ENCODE data around the gene GBGT1. TPM values are rescaled to one million over a fixed set of nuclear protein-coding genes. Genes with fewer than 3 reads are reported as not detected.
A peak's percentile ranks its signal among the peaks of the same experiment; 100 is the strongest.

GBGT1 gene
- total RNA-seq, 1 donor, result 54.9 TPM

DNA sequence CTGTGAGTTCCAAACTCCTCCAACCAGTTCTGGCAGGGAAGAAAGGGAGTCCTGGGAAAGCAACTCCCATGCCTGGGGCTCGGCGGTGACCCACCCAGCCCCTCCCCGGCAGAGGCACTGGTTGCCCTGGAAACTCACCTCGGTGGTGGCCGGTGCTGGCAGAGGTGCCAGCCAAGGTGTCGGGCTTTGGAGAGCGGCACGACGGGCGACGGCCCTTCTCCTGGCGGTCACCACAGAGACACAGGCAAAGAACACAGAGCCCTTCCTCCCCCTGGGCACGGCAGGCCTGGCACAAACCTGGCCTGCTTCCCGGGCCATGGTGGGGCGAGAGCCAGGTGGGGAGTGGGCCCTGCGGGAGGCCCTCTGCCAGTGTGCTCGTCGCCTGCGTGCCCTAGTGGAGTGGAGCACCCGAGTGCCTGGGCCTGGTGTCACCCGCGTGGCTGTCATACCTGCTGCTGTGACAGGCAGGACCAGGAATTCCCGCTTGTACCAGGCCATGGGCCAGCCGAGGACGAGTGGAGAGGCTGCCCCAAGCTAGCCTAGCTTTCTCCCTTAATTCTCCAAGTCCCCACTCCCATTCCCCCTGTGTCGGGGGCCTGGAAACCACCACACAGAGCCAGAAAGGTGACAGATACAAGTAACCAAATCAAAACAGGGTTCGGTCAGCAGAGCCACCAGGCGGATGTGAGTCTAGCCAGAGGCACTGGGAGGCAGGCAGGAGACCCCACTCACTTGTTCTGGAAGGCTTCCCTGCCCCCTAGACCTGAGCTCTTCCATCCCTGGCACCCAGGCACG is 34.5 kb downstream of the GBGT1 start:
- DNase-seq (ENCODE audit: low read depth in 2 of 3, low spot score in 2 of 3), result no peak

DNA sequence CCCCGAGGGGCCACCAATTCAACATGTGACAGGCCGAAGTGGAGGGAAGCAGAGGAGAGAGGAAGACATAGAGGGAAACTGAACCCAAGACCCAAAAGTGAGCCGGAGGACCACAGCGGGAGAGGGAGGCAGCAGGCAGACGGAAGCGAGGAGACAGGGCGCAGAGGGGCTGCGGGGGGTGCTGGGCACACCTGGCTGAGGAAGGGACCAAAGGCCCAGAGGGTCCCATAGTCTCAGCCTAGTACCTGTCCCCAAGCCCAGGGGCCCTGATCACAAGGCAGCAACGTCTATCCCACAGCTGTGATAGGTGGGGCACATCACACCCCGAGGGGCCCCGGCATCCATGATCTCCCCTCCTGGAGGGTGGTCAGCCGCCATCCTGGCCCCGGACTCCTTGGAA is 35.6 kb downstream of the GBGT1 start:
- DNase-seq (ENCODE audit: low read depth in 2 of 3, low spot score in 2 of 3), result no peak

DNA sequence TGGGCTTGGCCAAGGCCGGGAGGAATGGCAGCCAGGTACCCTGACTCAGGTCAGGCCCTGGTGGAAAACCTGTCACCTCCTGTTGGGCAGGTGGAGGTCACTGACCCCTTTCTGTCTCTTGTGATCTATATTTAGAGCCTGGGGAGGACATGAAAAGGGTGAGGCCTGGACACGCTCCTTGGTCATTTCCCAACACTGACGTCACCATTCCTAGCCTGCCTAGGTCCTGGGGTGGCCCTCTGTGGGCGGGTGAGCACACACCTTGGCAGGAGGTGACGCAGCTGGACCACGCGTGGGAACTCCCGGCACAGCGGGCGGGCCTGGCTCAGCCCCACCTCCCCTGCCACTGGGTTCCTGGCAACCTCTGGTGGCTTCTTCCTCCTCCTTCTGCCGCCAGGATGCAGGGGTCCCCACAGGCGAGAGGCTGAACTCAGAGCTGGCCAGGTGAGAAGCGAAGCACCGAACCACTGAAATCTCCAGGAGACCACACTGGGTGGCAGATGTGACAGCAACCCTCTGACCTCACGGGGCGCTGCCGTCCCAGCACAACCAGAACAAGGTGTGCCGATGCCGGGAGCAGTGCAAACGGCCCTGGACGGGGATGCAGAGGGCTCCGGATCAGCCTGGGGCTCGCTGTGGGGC is 36.3 kb downstream of the GBGT1 start:
- DNase-seq (ENCODE audit: low read depth in 2 of 3, low spot score in 2 of 3), result no peak

DNA sequence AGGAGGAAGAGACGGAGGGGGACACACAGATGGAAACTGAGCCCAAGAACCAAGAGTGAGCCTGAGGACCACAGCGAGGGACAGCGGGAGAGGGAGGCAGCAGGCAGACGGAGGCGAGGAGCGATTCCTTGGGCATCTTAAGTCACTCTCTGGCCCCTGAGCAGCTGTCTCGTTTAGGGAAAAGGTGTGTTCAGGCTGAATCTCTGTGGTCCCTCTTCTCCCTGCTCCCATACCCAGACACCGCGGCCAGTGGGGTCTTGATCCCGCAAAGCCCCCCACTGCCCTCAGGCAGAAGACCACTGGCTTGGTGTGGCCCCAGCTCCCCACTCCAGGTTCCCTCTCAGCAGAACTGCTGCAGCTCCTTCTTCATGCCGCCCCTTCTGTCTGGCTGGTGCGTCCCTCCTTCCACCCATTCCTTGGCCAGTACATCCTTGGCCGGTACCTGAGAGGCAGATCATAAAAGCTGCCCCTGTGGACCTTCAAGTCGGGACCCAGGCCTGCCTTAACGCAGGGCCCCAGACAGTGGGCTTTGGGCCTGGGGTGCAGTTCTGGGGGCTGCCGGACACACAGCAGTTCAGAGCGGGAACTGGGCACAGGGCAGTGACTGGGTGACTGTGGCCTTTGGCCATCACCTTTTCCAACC is 36.9 kb downstream of the GBGT1 start:
- DNase-seq (ENCODE audit: low read depth in 2 of 3, low spot score in 2 of 3), result no peak

DNA sequence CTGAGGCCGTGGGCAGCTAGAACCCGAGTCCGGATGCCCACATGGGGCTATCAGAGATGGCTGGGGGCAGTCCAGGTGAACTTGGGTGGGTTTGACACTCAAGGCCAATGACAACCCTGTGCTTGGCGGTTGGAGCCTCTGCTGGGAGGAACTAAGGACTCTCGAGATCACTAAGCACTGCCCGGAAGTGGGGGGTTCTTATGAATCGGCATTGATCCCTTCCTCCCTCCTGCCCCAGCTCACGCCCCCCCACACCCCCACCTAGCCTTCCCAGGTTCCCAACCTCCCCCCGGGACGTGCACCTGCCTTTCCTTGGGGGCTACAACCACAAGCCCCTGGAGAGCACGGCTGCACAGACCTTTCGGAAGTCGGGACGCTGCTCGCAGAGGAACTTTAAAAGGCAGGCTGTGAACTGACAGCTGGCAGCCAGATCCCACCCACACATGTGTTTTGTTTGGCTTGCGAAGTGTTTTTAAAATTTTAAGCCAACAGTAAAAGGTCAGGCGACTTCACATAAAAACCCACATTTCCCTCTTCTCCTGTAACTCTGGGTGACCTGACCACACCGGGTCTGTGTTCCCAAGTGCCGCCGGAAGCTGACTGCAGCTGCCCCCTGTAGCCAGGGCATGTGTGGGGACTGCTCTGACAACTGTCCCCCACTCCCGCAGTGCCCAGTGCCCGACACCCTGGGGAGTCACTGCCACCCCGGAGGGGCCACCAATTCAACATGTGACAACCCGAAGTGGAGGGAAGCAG is 37.6 kb downstream of the GBGT1 start:
- peak in 1 of 3 donors; percentile 74 for DNase-seq (ENCODE audit: low read depth in 2 of 3, low spot score in 2 of 3)

DNA sequence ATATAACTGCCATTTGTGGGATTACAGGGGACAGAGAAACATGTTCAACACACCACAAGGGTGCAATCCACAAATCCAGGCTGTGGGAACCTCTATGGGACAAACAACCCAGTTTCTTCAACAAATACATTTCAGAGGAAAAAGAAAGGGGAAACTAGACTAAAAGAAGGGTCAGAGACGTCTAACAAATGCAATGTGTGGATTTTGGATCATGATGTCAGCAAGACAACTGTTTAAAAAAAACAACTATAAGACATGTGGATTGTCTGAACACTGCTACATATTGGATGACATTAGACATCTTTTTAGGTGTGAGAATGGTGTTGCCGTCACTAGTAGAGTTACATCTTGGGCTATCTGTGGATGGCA is 38.8 kb downstream of the GBGT1 start:
- no peak for DNase-seq (ENCODE audit: low read depth in 2 of 3, low spot score in 2 of 3)

DNA sequence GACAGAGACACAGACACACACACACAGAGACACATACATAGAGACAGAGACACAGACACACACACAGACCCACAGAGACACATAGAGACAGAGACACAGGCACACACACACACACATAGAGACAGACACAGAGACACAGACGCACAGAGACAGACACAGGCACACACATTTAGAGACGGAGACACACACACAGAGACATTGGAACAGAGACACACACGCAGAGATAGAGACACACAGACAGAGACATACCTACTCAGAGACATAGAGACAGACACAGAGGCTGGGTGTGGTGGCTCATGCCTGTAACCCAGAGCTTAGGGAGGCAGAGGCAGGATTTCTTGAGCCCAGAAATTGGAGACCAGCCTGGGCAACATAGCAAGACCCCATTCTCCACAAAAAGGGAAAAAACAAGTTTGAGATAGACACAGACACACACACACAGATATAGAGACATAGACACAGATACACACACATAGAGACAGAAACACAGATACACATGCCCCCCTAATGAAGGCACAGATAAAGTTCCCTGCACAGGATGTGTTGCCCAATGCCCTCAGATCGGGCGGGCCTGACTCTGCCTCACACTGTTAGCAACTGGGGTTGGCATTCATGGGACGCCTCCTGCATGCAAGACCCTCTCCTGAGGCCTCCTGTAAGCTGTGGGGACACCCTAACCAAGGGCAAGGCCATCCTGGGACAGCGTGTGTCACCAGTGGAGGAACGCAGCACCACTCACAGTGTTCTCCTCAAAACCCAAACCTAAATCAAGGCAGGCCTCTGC is 39.4 kb downstream of the GBGT1 start:
- no peak for DNase-seq (ENCODE audit: low read depth in 2 of 3, low spot score in 2 of 3)

DNA sequence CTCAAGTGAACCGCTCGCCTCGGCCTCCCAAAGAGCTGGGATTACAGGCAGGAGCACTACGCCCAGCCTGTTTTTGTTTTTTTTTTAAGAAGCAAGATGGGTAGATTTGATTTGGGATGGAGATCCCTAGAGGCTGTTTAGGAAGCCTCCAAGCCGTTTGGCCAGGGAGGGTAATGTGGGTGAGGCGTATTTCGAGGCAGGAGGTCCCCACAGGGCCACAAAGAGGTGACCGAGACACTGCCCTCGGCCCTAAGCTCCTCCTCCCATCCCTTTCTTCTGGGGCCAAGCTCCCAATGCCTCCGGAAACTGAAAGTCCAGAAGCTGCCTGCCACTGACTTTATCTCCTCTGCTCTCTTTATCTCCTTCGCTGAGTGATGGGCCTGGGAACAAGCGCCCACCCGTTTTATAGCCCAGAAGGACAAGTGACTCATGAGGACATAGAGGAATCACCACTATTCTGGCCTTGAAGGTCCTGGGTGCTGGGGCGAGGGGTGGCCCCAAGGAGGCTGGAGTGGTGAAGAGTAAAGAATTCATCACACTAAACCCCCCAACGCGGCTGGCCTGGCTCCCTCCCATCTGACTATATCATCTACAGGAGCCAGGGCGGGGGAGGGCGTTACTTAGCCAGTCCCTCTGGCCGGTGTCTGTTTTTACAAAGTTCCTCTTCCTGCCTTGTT is 40.6 kb downstream of the GBGT1 start:
- no peak for DNase-seq (ENCODE audit: low read depth in 2 of 3, low spot score in 2 of 3)

DNA sequence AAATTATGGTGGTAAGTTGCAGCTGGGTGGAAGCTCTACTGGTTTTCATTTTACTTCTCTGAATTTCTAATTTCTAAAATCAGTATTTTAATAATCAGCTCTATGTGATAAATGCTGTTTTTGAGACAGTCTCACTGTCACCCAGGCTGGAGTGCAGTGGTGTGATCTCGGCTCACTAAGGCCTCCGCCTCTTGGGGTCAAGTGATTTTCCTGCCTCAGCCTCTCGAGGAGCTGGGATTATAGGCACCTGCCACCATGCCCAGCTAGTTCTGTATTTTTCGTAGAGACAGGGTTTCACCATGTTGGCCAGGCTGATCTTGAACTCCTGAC is 41.1 kb downstream of the GBGT1 start:
- no peak for DNase-seq (ENCODE audit: low read depth in 2 of 3, low spot score in 2 of 3)

DNA sequence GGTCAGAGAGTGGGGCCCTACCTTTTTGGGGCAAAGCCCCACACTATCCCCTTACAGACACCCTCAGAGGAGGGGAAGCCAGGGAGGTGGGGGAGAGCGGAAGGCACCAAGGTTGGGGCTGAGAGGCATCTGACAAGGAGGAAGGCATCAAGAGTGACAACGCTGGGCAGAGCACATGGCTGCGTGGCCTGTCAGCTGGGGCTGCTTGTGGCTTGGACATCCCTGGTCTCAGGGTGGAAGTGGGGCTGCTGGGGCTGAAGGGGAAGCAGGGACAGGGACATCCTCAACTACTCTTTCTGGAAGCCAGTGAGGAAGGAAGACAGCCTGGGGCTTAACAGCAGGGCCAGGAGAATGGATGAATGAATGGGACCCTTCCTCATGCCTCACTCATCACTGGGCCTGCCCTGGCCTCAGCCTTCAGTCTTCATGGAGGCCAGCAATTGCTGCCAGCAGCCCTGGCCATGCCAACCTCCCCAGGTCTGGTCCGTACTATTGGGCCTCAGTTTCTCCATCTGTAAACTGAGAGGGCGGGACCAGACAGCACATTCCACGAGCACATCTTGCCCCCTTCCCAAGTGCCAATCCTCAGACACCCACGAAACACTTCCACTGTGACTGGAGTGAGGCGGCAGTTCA is 41.7 kb downstream of the GBGT1 start:
- no peak for DNase-seq (ENCODE audit: low read depth in 2 of 3, low spot score in 2 of 3)

DNA sequence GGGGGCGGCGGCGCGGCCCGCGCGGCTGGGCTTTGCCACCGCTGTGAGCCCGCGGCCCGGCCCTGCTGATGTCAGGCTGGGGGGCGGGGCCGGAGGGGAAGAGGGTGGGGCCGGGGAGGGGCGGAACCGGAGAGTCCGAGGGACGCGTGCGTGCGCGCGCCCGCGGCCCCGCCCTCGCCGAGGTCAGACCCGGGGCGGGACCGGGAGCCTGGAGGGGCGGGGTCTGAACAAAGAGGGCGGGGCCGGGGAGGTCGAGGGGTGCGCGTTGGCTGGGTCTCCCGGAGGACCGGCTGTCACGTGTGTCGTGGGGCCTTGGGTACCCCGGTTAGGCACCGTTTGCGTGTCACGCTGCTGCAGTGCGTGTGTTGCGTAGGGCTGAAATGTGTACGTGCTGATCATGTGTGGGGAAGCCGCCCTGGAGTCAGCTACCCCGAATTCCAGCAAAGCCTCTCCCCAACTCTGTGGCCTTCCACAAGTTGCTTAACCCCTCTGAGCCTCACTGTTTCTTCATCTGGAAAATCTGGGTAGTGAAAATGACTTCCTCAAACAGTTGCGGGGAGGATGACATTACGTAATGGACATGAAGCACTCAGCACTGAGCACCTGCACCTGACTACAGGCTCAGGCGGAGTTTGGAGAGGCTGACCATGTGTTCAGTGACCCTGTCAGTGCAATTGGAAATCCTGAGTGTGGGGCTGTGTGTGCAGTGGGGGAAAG is 42.4 kb downstream of the GBGT1 start, which contains the start of gene RALGDS:
Gene RALGDS, minus strand, starts transcription at position 43 of the 717 bp plus-strand sequence. CDS start 86 bp downstream, outside the sequence.
- peak; percentile 83 to 90 (median 89) for DNase-seq (ENCODE audit: low read depth in 2 of 3, low spot score in 2 of 3)

DNA sequence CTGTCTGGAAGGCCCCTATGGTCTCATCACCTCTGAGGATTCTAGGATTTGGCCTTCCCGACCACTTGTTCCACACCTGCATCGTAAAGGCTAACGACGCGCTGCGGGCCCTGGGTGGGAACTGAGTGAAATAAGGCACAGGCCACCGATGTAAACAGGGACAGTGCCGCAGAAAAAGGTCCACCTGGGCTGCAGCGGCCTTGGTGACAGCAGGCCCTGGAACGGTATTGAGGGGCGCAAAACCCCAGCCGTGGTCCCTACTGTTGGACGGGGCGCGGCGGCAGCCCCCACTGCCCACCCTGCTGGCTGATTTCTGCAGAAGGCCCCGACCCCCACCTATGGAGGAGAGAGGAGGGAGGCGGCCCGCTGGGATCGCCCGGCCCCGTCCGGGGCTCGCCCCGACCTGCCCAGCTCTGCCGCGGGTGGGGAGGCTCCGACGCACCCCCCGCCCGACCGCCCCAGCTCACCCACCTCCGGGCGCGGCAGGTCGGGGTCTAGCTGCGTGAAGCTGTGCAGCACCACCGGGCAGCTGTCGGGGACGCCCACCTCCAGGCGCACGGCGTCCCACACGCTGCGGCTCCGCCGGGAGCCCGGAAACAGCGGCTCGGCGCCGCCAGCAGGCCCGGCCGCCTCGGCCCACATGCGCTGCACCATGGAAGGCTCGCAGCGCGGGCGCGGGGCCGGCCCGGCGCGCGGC is 43.1 kb downstream of the GBGT1 start:
- no peak for DNase-seq (ENCODE audit: low read depth in 2 of 3, low spot score in 2 of 3)

DNA sequence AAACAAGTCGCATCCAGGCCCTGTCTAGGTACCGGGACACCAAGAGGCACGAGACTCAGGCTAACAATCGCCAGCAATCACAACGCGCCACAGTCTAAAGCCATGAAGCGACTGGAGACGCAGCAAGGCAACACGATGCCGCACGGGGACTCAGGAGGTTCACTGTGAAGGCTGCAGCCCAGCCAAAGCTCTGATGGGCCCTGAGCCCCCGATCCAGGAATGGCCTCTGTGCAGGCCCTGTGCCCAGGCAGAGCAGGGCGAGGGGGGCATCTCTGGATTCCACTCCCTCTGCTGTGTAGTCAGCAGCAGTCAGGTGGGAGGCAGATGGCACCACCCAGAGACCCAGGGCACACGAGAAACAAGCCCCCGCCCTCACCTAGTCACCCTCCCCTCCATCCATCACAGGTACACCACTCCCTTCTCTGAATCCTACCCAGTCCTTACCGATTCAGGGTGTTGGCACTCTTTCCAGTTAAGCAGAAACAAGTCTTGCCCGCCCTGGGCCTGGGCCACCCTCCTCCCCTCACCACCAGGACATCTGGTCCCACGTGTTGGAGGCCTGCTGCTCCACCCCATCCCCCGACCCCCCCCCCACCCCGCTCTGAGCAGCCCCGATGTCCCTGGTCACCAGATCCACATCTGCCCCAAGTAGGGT is 43.7 kb downstream of the GBGT1 start:
- DNase-seq (ENCODE audit: low read depth in 2 of 3, low spot score in 2 of 3), result peak in 1 of 3 donors; percentile 24

DNA sequence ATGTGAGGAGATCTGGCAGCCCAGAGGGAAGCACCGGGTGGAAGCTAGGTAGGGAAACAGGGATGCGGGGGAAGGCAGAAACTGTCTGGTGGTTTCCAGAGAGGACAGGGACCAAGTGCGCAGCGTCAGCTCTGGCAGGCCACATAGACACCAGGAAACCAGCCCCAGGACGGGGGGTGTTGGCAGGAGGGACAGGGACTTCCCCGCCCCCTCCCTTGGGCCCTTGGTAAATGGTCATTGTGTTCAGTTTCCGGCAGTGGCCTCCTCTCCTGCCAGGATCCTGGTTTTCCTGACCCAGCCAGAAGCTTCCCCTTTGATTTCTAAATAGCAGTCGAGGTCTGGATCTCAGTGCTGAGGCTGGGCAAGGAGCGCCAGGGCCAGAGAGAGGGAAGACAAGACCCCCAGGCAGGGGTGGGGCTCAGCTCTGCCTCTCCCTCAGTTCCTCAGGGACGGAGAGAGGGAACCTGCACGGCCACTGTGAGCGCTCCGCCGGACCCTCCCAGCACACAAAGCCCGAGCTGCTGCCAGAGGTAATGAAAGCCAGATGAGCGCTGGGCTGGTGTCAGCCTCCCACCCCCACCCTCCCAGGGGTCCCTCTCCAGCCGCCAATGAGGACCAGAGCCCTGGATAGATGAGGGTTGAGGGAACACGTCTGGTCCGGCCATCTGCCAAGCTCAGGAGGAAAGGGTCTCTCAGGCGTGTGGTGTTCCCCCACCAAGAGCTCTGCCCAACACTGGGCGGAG is 44.4 kb downstream of the GBGT1 start:
- no peak for DNase-seq (ENCODE audit: low read depth in 2 of 3, low spot score in 2 of 3)

DNA sequence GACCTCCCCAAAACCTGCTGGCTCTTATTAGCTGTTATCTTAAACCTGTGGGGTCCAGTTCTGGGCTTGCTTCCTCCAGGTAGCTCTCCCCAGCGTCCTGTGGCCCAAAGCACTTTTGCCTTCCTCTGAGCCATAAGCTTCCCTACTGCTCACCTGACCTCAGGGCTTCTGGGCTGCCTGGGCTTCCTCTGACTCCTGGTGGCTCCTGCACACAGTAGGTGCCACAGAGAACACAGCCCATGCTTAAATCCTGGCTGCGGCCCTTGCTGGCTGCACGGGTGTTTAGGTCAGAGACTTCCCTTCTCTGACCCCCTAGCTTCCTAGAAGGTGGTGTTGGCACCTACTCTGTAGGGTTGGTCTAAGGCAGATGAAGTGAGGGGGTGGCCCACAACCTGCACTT is 45.1 kb downstream of the GBGT1 start:
- no peak for DNase-seq (ENCODE audit: low read depth in 2 of 3, low spot score in 2 of 3)

DNA sequence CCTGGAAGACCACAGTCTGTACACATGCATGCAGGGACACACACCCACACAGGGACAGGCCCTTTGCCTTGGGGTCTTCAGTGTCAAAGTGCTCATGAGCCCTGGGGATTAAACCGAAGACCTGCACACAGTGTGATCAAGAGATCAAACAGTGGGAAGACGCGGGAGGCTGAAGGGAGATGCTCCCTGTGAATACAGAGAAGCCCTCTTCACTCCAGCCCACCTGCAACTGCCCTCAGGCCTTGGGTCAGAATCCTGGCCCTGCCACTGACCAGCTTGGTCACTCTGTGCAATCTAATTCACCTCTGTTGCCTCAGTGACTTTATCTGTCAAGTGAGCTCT is 45.6 kb downstream of the GBGT1 start:
- no peak for DNase-seq (ENCODE audit: low read depth in 2 of 3, low spot score in 2 of 3)
